GM11168 (cell line): ENCODE results near the gene MCOLN1.

ENCODE experiments used
- in situ Hi-C: fragments of 300-500 bp; cut with MboI; formaldehyde crosslinking; loops from one replicate; pipeline ENCODE4 v1.12.0; 2022; ENCODE audit warnings: low sequenced_read_pairs; ENCODE audit not compliant: unreplicated experiment

Gene MCOLN1

GRCh38 chr19:7540761-7541474 is 18.5 kb downstream of the MCOLN1 start:
- in situ Hi-C loops = no loop called here

GRCh38 chr19:7541475-7541824 is 19.0 kb downstream of the MCOLN1 start:
- in situ Hi-C loops = no loop called here

GRCh38 chr19:7541828-7542443 is 19.5 kb downstream of the MCOLN1 start:
- in situ Hi-C loops = no loop called here

- in situ Hi-C loops = no loop called here
Observed at GRCh38 chr19:7542556-7543348, 20.3 kb downstream of the MCOLN1 start.

GRCh38 chr19:7544626-7545025 is 22.2 kb downstream of the MCOLN1 start:
- in situ Hi-C loops = no loop called here

GRCh38 chr19:7545300-7545699 is 22.9 kb downstream of the MCOLN1 start:
- in situ Hi-C loops = no loop called here

GRCh38 chr19:7545904-7546303 is 23.5 kb downstream of the MCOLN1 start:
- in situ Hi-C loops = no loop called here

GRCh38 chr19:7547159-7547558 is 24.7 kb downstream of the MCOLN1 start:
- in situ Hi-C loops = no loop called here

- in situ Hi-C loops = no loop called here
Observed at GRCh38 chr19:7549429-7550148, 27.2 kb downstream of the MCOLN1 start.

- in situ Hi-C loops = no loop called here
Observed at GRCh38 chr19:7550169-7550770, 27.8 kb downstream of the MCOLN1 start.

- in situ Hi-C loops = no loop called here
Observed at GRCh38 chr19:7550987-7551761, 28.8 kb downstream of the MCOLN1 start.

GRCh38 chr19:7552781-7553180 is 30.4 kb downstream of the MCOLN1 start:
- in situ Hi-C loops = no loop called here

GRCh38 chr19:7554565-7554964 is 32.1 kb downstream of the MCOLN1 start:
- in situ Hi-C loops = no loop called here

- in situ Hi-C loops = no loop called here
Observed at GRCh38 chr19:7554990-7555864, 32.8 kb downstream of the MCOLN1 start.

- in situ Hi-C loops = no loop called here
Observed at GRCh38 chr19:7556696-7557315, 34.4 kb downstream of the MCOLN1 start.

- in situ Hi-C loops = no loop called here
Observed at GRCh38 chr19:7558667-7559066, 36.2 kb downstream of the MCOLN1 start.

- in situ Hi-C loops = no loop called here
Observed at GRCh38 chr19:7559102-7559501, 36.7 kb downstream of the MCOLN1 start.

GRCh38 chr19:7560255-7560654 is 37.8 kb downstream of the MCOLN1 start:
- in situ Hi-C loops = no loop called here
